Caki2 (cell line): ENCODE data around the gene MAGEB1. TPM values are rescaled to one million over a fixed set of nuclear protein-coding genes. Genes with fewer than 3 reads are reported as not detected.
A peak's percentile ranks its signal among the peaks of the same experiment; 100 is the strongest.

Source experiments
- DNase-seq: peaks from one replicate; pipeline ENCODE4 v3.0.0-alpha.2; 2015; ENCODE audit warnings: low read depth
- in situ Hi-C: cut with HindIII; loops from 2 replicates; pipeline ENCODE4 v1.10.0; 2016; ENCODE audit warnings: low sequenced_read_pairs, low pct_unique_long_range_greater_than_20kb, mixed read lengths
- total RNA-seq: library from RNA; depleted of rRNA; stranded (reverse); fragments of >200 nt; shearing (Covaris generic); gene quantifications from 2 replicates; pipeline ENCODE4 v1.2.3, GENCODE V29; 2014; ENCODE audit warnings: low replicate concordance; rRNA removed

Gene MAGEB1, protein sequence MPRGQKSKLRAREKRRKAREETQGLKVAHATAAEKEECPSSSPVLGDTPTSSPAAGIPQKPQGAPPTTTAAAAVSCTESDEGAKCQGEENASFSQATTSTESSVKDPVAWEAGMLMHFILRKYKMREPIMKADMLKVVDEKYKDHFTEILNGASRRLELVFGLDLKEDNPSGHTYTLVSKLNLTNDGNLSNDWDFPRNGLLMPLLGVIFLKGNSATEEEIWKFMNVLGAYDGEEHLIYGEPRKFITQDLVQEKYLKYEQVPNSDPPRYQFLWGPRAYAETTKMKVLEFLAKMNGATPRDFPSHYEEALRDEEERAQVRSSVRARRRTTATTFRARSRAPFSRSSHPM
- not detected in 2 replicates for total RNA-seq

DNA sequence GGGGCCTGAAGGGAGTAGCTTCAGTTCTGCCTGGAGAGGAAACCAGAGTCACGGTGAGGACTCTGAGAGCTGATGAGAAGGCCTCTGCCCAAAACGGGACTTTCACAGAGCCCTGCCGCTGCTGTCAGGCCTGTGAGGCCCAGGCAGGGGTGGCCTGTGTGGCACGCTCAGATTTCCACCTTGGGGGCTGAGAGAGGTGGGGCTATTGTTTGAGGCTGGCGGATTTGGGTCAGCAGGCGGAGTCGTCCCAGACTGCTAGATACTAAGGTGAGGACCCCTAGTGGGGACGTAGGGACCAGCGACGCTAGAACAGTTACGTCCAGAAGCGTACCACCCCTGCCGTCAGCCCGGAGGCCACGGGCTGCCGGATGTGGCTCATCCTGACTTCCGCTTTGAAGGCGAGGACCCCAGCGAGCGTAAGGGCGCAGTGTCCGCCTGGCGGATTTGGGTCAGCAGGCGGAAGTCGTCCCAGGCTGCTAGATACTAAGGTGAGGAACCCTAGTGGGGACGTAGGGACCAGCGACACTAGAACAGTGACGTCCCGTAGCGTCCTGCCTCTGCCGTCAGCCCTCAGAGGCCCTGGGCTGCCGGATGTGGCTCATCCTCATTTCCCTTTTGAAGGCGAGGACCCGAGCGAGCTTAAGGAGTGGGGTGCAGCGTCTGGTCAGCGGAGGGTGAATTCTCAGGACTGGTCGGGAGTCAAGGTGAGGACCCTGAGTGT lies at the start of gene MAGEB1:
MAGEB1 (plus strand) TSS at position 378 of the 721 bp plus-strand sequence. CDS start 3,348 bp downstream, outside the sequence.
- DNase-seq: no peak
- in situ Hi-C loops: no loop called here

DNA sequence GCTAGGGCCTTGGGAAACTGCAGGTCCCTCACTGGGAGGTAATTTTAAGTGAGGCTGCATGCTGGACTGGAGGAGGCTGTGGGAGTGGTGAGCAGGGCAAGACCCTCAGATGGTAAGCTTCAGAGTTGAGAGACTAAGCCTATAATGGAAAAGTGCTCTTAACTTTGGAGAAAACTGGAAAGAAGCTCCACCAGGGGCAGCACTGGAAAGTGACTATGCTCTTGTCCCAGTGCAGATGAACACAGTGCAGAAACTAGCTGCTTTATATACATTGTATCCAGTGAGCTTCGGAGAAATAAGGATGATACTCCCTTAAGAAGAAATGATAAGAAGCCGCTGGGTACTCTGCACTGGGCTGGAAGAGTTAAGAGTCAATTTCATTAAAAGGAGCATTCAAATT lies 34.8 kb upstream of the MAGEB1 start:
- in situ Hi-C loops: no loop called here
- DNase-seq: no peak

DNA sequence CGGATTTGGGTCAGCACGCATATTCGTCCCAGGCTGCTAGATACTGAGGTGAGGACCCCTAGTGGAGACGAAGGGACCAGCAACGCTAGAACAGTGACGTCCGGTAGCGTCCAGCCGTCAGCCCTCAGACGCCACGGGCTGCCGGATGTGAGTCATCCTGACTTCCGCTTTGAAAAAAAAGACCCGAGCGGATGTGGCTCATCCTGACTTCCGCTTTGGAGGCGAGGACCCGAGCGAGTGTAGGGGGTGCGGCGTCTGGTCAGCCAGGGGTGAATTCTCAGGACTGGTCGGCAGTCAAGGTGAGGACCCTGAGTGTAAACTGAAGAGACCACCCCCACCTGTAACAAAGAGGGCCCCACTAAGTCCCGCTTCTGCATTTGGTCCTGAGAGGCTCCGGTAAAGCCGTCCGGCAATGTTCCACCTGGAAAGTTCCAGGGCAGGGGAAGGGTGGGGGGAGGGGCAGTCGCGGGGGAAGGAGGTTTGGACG lies 31.5 kb upstream of the MAGEB1 start, which contains the start of gene MAGEB2:
MAGEB2 (plus strand) TSS at position 207 of the 487 bp plus-strand sequence. CDS start 3,018 bp downstream, outside the sequence.
- in situ Hi-C loops: no loop called here
- no peak for DNase-seq

DNA sequence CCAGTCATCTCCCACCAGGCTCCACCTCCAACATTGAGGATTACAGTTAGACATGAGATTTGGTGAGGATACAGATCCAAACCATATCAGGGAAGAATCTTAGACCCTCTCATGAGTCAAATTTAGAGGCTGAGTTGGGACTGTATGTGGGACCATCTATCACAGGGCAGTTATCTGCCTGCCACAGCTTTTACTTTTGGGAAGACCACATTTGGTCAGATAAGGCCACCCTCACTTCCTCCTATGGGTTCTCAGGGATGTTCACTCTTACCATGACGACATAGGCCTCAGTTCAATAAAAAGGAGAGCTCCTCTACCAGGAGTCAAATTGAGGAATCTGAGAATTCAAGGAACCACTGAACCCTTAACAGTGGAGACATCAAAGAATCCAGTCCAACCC lies 29.5 kb upstream of the MAGEB1 start:
- in situ Hi-C loops: no loop called here
- DNase-seq: no peak

DNA sequence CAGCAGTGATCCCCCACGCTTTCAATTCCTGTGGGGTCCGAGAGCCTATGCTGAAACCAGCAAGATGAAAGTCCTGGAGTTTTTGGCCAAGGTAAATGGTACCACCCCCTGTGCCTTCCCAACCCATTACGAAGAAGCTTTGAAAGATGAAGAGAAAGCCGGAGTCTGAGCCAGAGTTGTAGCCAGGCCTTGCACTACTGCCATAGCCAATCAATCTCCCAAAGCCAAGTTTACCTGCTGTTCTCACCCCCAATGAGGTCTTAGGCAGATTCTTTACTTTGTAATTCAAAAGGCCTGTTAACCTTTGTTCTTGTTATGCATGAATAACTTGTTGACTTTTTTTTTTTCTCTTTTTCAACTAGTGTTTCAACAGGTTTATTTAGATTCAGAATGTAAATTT lies 27.6 kb upstream of the MAGEB1 start:
- in situ Hi-C loops: no loop called here

DNA sequence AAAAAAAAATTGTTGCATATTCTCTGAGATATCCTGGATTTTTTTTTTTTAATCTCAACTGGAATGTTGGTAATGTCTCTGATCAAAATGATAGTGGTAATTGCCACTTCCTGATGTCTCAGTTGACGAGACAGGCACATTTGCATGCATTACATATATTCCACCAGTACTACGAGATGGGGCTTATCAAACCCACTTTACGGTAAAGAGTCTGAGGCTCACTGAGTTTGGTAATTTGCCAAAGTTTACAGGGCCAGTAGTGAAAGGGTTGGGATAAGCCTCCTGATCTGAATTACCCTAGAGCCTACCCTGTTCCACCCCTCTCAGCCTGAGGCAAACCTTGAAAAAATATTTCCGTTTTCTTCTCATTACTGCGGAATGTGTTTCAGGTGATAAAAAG lies 26.3 kb upstream of the MAGEB1 start:
- in situ Hi-C loops: no loop called here
- no peak for DNase-seq

More for the DNA sequence above, 27.6 kb upstream of the MAGEB1 start:
- DNase-seq: no peak

DNA sequence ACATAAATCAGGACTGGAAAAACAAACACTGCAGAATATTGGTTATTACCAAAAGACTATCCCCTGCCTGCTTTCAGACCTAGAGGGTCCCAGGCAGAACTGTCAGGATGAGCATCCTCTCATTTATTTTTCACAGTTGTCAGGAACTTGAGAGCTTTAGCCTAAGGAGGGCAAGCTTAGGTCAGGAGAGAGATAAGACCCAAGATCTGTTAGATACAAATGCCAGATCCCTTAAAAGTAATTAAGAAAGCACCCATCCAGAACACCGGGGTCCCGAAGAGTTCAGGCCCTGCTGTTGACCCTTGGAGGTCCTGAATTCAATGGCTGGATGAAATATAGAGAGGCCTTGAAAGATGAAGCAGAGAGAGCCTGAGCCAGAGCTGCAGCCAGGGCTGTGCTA lies 22.4 kb upstream of the MAGEB1 start:
- DNase-seq: peak; percentile 9
- in situ Hi-C loops: no loop called here

DNA sequence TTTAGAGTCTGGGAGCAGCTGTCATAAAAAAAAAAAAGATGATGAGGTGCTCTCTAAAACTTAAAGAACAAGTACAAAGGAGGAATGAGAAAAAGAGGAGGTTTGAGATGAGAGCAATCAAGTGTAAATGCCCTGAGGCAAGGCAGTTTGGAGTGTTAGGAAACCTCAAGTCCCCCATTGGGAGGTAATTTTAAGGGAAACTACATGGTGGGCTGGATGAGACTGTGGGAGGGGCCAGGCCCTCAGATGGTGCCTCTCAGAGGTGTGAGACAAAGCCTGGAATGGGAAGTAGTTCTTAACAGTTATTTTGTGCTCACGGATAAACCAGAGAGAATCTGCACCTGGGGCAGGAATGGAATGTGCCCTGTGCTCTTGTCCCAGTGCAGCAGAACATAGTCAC lies 18.4 kb upstream of the MAGEB1 start:
- in situ Hi-C loops: no loop called here
- no peak for DNase-seq

DNA sequence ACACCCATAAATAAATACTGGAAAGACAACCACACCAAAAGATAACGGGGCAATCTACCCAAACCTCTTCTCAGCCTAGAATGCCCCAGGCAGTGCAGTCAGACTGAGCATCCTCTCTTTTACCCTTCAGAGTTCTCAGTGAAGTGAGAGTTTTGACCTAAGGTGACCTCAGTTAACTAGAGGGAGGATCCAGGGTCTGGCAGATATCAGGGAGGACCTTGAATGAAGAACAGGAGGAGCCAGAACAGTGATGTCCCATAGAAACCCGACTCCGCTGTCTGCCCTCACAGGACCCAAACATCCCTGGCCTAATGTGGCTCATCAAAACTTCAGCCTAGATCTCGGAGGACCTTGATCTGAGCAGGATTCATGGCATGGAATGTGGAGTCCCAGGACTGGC lies 16.6 kb upstream of the MAGEB1 start, which contains the start of gene MAGEB3:
MAGEB3 (plus strand) TSS at position 263 of the 400 bp plus-strand sequence. CDS start 5,268 bp downstream, outside the sequence.
- in situ Hi-C loops: no loop called here
- DNase-seq: no peak

DNA sequence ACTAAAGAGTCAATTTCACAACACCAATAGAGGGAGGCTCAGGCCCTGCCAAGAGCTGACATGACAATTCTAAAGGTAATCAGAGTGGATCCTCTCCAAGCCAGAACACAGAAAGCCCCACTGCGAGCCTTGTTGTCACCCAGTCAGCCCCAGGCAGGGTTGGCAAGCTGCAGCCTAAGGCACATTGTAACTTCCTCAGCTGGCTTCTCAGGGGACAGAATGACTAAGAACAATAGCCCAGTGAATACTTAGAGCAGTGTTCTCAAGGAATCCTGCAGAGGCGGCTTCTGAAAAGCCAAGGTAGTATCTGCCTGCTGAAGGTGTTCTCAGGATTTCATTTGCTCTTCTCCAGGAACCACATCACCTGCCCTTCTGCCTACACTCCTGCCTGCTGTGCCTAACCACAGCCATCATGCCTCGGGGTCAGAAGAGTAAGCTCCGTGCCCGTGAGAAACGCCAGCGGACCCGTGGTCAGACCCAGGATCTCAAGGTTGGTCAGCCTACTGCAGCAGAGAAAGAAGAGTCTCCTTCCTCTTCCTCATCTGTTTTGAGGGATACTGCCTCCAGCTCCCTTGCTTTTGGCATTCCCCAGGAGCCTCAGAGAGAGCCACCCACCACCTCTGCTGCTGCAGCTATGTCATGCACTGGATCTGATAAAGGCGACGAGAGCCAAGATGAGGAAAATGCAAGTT lies 5.1 kb upstream of the MAGEB1 start, which contains the start of gene MAGEB4:
MAGEB4 (plus strand) TSS at position 277 of the 692 bp plus-strand sequence; CDS start at position 413, 136 bp downstream.
- DNase-seq: no peak
- in situ Hi-C loops: no loop called here

DNA sequence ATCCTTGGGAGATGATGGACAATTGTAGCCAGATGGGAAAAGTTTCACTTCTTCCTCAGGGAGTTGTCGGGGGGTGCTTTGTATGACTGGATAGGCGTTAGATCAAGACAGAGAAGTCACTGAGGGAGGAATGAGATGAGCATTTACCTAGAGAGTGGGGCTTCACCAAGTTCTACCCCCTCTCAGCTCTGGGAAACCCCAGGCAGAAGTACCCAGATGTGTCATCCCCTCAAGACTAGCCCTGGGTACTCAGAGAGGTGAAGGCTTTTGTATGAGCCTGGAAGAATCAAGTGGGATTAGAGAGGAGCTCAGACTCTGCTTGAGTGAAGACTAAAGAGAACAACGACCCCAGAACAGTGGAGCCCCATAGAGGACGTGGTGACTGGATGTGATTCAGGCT lies 1.9 kb downstream of the MAGEB1 start:
- no peak for DNase-seq
- in situ Hi-C loops: no loop called here

DNA sequence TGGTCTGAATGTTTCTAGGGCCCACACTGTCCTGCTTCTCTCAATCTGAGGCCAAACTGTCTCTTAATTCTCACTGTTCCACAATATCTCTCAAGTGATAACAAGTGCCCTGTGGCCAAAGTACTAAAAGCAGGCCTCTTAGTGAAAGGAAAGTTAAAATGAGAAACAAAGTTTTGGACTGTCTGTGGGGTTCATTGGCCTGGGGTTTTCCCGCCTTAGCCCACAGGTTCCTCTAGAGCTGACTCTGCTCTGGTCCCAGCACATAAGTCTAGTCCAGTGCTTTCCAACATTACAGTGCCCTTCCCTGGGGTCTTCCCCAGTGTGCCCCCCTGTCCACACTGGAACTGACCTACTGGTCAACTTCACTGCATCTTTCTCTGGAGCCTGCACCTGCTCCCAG lies 6.3 kb downstream of the MAGEB1 start:
- in situ Hi-C loops: no loop called here
- DNase-seq: no peak

DNA sequence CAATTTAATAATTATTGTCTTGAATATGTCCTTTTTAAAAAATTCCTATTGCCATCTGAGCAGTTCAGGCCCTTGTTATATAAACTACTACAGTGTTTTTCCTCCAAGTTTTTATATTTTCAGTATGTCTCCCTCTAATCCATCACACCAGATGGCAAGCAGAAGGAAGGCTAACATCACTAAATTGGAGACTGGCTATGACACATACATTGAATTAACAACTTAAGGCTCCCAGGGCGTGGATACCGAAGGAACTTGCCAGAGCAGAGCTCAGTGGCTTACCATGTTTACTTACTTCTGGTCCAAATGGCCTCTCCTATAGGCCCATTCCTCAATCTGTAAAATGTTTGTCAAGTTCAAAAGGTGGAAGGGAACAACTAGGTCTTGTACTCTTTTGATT lies 13.0 kb downstream of the MAGEB1 start:
- in situ Hi-C loops: no loop called here
- DNase-seq: no peak

DNA sequence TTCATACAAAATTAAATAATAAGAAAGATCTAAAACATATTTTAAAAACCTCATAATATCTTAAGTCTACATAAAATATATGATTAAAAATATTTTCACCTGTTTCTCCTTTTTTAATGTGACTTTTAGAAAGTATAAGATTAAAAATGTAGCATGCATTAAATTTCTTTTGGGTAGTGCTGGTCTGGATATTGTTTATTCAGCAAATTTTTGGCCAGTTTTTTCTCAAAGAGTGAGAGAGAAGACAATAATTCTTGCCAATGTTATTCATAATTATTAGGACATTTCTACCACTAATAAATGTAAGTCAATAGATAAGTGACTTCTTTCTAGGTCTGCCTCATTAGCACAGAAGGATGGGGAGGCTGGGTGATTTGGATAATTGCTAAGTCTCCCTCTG lies 14.1 kb downstream of the MAGEB1 start:
- in situ Hi-C loops: no loop called here
- DNase-seq: no peak

DNA sequence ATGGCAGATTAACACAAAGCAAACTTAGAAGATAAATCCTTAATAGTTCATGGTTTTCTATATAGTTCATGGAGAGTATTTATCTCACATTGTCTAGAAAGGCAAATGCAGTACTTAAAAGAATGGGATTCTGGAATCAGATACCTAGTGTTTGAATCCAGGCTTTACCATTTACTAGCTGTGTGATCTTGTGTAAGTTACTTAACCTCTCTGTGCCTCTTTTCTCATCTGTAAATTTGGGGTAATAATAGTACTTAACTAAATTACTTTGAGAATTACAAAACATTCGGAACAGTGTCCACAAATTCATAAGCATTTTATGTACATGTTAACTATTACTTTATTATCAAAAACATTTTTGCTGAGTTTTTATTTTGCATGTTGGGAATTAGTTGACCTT lies 15.8 kb downstream of the MAGEB1 start:
- in situ Hi-C loops: no loop called here
- no peak for DNase-seq

DNA sequence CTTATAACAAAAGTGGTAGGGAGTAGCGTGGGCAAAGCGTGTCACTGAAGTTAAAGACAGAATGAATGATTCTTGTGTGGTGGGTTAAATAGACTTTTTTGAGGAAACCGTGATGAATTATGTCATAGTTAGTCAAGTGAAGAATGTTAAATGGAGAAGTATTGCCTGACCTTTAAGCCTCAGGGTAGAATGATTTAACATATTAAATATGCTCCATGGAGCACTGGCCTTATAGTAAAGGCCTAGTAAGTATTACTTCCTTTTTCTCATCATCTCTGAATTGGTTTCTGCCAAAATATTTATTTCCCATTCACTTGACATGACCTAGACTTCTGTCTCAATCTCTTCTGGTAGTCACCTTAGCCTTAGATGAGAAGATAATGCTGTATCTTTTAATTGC lies 23.7 kb downstream of the MAGEB1 start:
- in situ Hi-C loops: no loop called here
- no peak for DNase-seq

DNA sequence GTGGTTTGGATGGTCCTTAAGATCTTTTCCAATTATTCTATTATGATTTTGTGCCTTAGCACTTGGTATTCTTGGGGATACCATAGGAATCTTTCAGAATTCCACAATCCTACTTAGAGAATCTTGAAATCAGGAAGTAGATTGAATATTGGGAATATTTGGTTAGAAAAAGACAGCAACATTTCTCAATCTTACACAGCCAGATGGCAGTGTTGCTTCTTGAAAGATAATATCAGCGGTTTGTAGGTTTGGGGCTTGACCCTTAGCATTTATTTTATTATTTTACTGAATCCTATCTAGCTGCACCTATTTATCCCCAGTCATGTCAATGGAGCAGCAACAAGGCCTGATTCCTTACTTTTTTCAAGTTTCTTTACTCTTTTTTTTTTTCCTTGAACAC lies 28.6 kb downstream of the MAGEB1 start:
- in situ Hi-C loops: no loop called here
- DNase-seq: no peak

DNA sequence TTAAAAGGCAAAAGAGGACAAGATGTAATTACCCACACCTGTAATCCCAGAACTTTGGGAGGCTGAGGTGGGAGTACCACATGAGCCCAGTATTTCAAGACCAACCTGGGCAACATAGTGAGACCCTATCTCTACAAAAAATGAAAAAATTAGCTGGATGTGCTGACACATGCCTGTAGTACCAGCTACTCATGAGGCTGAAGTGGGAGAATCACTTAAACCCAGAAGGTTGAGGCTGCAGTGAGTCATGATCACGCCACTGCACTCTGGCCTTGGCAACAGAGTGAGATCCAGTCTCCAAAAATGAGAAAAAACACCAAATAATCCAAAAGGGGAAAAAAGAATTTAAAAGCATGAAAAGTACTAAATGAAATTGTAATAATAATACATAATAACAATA lies 31.4 kb downstream of the MAGEB1 start:
- in situ Hi-C loops: no loop called here
- DNase-seq: no peak

DNA sequence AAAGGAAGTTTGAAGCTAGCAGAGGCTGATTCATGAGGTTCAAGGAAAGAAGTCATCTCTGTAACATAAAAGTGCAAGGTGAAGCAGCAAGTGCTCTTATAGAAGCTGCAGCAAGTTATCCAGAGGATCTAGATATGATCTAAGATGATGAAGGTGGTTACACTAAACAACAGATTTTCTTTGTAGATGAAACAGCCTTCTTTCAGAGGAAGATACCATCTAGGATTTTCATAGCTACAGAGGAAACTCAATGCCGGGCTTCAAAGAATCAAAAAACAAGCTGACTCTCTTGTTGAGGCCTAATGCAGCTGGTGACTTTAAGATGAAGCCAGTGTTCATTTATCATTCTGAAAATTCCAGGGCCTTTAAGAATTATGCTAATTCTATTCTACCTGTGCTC lies 33.5 kb downstream of the MAGEB1 start:
- DNase-seq: no peak
- in situ Hi-C loops: no loop called here
